Measurements from ENCODE around the gene STARD10. TPM values are rescaled to one million over a fixed set of nuclear protein-coding genes. Genes with fewer than 3 reads are reported as not detected.
A peak's percentile ranks its signal among the peaks of the same experiment; 100 is the strongest.

STARD10 gene
- total and polyA plus RNA-seq, 10 donors, result 19.7 to 46.7 (median 27.9) TPM

- Histone ChIP-seq H3K9me3 (peaks cover 0 to 1% (median 0%) of the 10 kb centered on the region in 8 donors), H3K4me3 (peak overlapping the region in 3 of 8 donors; percentile 30 to 64 (median 34)), H3K36me3 (peaks cover 0 to 37% (median 2%) of the 10 kb centered on the region in 6 donors), H3K4me1 (peaks cover 48 to 95% (median 84%) of the 10 kb centered on the region in 6 donors), H3K27ac (peak overlapping the region; percentile 69 to 96 (median 94)), H3K27me3 (replicated peaks in 1 of 7) (no peaks in the 10 kb centered on the region)
- TF ChIP-seq, protein P1, sequence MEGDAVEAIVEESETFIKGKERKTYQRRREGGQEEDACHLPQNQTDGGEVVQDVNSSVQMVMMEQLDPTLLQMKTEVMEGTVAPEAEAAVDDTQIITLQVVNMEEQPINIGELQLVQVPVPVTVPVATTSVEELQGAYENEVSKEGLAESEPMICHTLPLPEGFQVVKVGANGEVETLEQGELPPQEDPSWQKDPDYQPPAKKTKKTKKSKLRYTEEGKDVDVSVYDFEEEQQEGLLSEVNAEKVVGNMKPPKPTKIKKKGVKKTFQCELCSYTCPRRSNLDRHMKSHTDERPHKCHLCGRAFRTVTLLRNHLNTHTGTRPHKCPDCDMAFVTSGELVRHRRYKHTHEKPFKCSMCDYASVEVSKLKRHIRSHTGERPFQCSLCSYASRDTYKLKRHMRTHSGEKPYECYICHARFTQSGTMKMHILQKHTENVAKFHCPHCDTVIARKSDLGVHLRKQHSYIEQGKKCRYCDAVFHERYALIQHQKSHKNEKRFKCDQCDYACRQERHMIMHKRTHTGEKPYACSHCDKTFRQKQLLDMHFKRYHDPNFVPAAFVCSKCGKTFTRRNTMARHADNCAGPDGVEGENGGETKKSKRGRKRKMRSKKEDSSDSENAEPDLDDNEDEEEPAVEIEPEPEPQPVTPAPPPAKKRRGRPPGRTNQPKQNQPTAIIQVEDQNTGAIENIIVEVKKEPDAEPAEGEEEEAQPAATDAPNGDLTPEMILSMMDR (IDR thresholded peaks at IDR 0.05 in 8 of 11, conservative IDR thresholded peaks at IDR 0.05 in 3 of 11), result peak in 3 of 11 experiments; percentile 21 to 31 (median 29)
- peak in 1 of 3 donors; percentile 41 for TF ChIP-seq POLR2A (IDR thresholded peaks at IDR 0.05)
- TF ChIP-seq POLR2AphosphoS5 (IDR thresholded peaks at IDR 0.05), result peak; percentile 30 to 86 (median 71)
- peak; percentile 95 for DNase-seq
- intact Hi-C loops (cut with DNase I; ENCODE audit: low total_unique reads), result no loop called here
- 3 to 6% (median 6%) methylated on average over 5 of the region's 5 CpGs for WGBS, 5 donors
Observed at GRCh38 chr11:72736452-72737069, 57.3 kb downstream of the STARD10 start.

DNA sequence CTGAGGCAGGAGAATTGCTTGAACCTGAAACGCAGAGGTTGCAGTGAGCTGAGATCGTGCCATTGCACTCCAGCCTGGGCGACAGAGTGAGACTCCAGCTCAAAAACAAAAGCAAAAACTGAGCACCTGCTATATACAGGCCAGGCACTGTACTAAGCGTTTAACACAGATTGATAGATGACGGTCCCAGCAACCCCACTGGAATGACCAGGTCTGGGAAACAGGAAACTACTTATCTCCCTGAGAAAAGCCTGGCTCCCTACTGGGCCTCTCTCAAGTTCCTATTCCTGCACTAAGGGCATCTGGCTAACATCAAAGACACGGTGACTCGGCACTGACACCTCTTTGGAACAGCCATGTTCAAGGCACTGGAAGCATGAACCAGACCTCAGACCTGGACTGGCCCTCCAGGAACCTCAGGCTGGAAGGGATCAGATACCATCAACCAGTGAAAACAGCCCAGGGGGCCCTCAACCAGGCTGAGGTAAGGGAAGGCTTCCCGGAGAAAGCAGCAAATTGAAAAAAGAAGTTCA is 58.3 kb downstream of the STARD10 start:
- peaks cover 39 to 95% (median 80%) of the 10 kb centered on the region in 6 donors for H3K4me1 ChIP-seq
- H3K36me3 ChIP-seq, result peaks cover 0 to 47% (median 9%) of the 10 kb centered on the region in 6 donors
- peak; percentile 72 for DNase-seq
- intact Hi-C loops (cut with DNase I; ENCODE audit: low total_unique reads), result no loop called here
- WGBS, 5 donors, result 60 to 75% (median 66%) methylated on average over 8 of the region's 8 CpGs
- H3K4me3 ChIP-seq, result peak overlapping the region in 2 of 8 donors; percentile 0 to 64
- H3K9me3 ChIP-seq, result peaks cover 0 to 6% (median 0%) of the 10 kb centered on the region in 8 donors
- H3K27me3 ChIP-seq (replicated peaks in 1 of 7), result no peaks in the 10 kb centered on the region
- H3K27ac ChIP-seq, result peak overlapping the region; percentile 69 to 96 (median 94)
- TF ChIP-seq POLR2A (IDR thresholded peaks at IDR 0.05) (no peak), POLR2AphosphoS5 (IDR thresholded peaks at IDR 0.05) (peak in 1 of 3 donors; percentile 32)
- TF ChIP-seq, protein P1 (IDR thresholded peaks at IDR 0.05 in 8 of 11, conservative IDR thresholded peaks at IDR 0.05 in 3 of 11), result no peak

DNA sequence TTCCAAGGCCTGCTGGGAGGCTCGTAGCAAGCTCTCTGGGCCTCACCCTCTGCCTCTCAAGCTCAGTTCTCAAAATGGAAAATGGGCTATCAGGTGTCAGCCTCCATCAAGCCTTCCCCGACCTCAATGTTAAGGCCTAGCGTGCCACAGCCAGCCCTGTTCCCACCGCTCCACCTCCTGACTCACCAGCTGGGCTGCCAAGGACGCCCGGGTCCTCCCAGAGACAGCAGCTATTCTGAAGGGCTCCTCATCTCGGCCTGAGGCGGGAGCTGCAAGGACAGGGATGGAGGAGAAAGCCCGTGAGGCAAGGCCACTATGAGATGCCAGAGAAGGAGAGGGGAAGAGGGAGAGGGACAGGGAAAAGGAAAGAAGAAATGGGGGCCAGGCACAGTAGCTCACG is 61.5 kb downstream of the STARD10 start:
- 85 to 95% (median 88%) methylated on average over 10 of the region's 10 CpGs for WGBS, 5 donors
- intact Hi-C loops (cut with DNase I; ENCODE audit: low total_unique reads), result no loop called here
- peak overlapping the region in 2 of 8 donors; percentile 94 to 96 for H3K27ac ChIP-seq
- no peak for DNase-seq
- H3K4me1 ChIP-seq, result peaks cover 17 to 95% (median 70%) of the 10 kb centered on the region in 6 donors
- peaks cover 0 to 66% (median 11%) of the 10 kb centered on the region in 6 donors for H3K36me3 ChIP-seq
- no peak overlapping the region for H3K4me3 ChIP-seq
- peaks cover 0 to 6% (median 0%) of the 10 kb centered on the region in 8 donors for H3K9me3 ChIP-seq
- no peak for TF ChIP-seq POLR2A (IDR thresholded peaks at IDR 0.05)
- TF ChIP-seq, protein P1 (IDR thresholded peaks at IDR 0.05 in 8 of 11, conservative IDR thresholded peaks at IDR 0.05 in 3 of 11), result no peak
- no peak for TF ChIP-seq POLR2AphosphoS5 (IDR thresholded peaks at IDR 0.05)
- H3K27me3 ChIP-seq (replicated peaks in 1 of 7), result no peaks in the 10 kb centered on the region

- peaks cover 0 to 6% (median 0%) of the 10 kb centered on the region in 8 donors for H3K9me3 ChIP-seq
- no peak for DNase-seq
- peaks cover 2 to 95% (median 57%) of the 10 kb centered on the region in 6 donors for H3K4me1 ChIP-seq
- H3K27ac ChIP-seq, result peak overlapping the region in 6 of 8 donors; percentile 11 to 66 (median 35)
- no peak overlapping the region for H3K4me3 ChIP-seq
- no peaks in the 10 kb centered on the region for H3K27me3 ChIP-seq (replicated peaks in 1 of 7)
- H3K36me3 ChIP-seq, result peaks cover 0 to 77% (median 24%) of the 10 kb centered on the region in 6 donors
- no peak for TF ChIP-seq POLR2AphosphoS5 (IDR thresholded peaks at IDR 0.05)
- no peak for TF ChIP-seq POLR2A (IDR thresholded peaks at IDR 0.05)
- TF ChIP-seq, protein P1 (IDR thresholded peaks at IDR 0.05 in 8 of 11, conservative IDR thresholded peaks at IDR 0.05 in 3 of 11), result no peak
- intact Hi-C loops (cut with DNase I; ENCODE audit: low total_unique reads), result no loop called here
- 49 to 77% (median 67%) methylated on average over 2 of the region's 2 CpGs for WGBS, 5 donors
Observed at GRCh38 chr11:72730737-72731136, 63.1 kb downstream of the STARD10 start.

All from spleen (tissue), 11 donors.